GF-D8 (cell line): ENCODE data around the gene HS3ST4.

Experiments used
- DNase-seq: peaks from one replicate; lab custom pipeline; 2025; lab: John Stamatoyannopoulos, UW

HS3ST4 gene

GRCh38 chr16:26102369-26102768 lies 410.6 kb downstream of the HS3ST4 start:
- DNase-seq: no peak

- no peak for DNase-seq
Observed at GRCh38 chr16:26108836-26109505, 417.2 kb downstream of the HS3ST4 start.

GRCh38 chr16:26111900-26112299 lies 420.1 kb downstream of the HS3ST4 start:
- DNase-seq: no peak

- no peak for DNase-seq
Observed at GRCh38 chr16:26118575-26118974, 426.8 kb downstream of the HS3ST4 start.

GRCh38 chr16:26120729-26121128 lies 429.0 kb downstream of the HS3ST4 start:
- DNase-seq: no peak

- no peak for DNase-seq
Observed at GRCh38 chr16:26128296-26128695, 436.5 kb downstream of the HS3ST4 start.

GRCh38 chr16:26129997-26130396 lies 438.2 kb downstream of the HS3ST4 start:
- DNase-seq: no peak

- DNase-seq: no peak
Observed at GRCh38 chr16:26133416-26134093, 441.8 kb downstream of the HS3ST4 start.

- no peak for DNase-seq
Observed at GRCh38 chr16:26134588-26134987, 442.8 kb downstream of the HS3ST4 start.

GRCh38 chr16:26137956-26138355 lies 446.2 kb downstream of the HS3ST4 start:
- no peak for DNase-seq

- no peak for DNase-seq
Observed at GRCh38 chr16:26139091-26139490, 447.3 kb downstream of the HS3ST4 start.

- DNase-seq: no peak
Observed at GRCh38 chr16:26139884-26140283, 448.1 kb downstream of the HS3ST4 start.

- no peak for DNase-seq
Observed at GRCh38 chr16:26149364-26150190, 457.8 kb downstream of the HS3ST4 start.

GRCh38 chr16:26155221-26155620 lies 463.5 kb downstream of the HS3ST4 start:
- no peak for DNase-seq

GRCh38 chr16:26157319-26157718 lies 465.6 kb downstream of the HS3ST4 start:
- no peak for DNase-seq

GRCh38 chr16:26158142-26158759 lies 466.5 kb downstream of the HS3ST4 start:
- DNase-seq: no peak

GRCh38 chr16:26161461-26162180 lies 469.9 kb downstream of the HS3ST4 start:
- DNase-seq: no peak

GRCh38 chr16:26169473-26169872 lies 477.7 kb downstream of the HS3ST4 start:
- no peak for DNase-seq

- DNase-seq: no peak
Observed at GRCh38 chr16:26175944-26176343, 484.2 kb downstream of the HS3ST4 start.

GRCh38 chr16:26177438-26177837 lies 485.7 kb downstream of the HS3ST4 start:
- no peak for DNase-seq

GRCh38 chr16:26178298-26178697 lies 486.5 kb downstream of the HS3ST4 start:
- DNase-seq: no peak

GRCh38 chr16:26186091-26186615 lies 494.4 kb downstream of the HS3ST4 start:
- no peak for DNase-seq
